AG08395 (cell line): ENCODE measurements around the gene TOX2.

Source experiments
- DNase-seq: peaks from one replicate; pipeline ENCODE4 v3.0.0; 2012; ENCODE audit warnings: mixed read lengths, low spot score

TOX2 gene

DNA sequence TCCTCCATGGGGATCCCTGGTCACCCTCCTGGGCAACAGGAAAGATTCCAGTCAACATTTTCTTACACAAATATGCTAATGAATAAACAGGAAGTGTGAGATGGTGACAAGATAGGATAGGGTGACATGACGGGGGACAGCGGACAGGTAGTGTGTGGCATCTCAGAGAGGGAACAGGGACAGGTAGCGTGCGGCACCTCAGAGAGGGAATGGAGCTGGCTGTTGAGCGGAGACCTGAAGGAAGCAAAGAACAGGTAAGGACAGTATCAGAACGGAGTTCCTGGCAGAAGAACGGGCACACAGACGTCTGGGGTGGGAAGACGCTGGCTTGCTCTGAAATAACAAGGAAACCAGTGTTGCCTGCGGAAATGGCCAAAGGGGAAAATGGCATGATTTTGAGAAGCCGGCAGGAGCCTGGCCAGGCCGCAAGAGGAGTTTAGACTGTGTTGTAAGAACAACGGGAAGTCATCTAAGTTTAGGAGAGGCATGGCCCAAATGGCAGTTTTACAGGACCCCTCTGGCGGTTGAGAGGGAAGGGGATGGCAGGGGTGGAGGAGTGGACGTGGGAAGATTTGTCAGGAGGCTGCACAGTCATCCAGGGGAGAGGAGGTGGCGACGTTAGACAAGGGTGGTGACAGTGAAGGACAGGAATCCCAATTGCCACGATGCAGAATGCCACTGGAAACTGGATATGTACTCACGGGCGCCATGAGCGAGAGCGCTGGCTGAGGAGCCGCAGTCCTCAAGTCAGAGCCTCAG is 160.7 kb downstream of the TOX2 start:
- no peak for DNase-seq

DNA sequence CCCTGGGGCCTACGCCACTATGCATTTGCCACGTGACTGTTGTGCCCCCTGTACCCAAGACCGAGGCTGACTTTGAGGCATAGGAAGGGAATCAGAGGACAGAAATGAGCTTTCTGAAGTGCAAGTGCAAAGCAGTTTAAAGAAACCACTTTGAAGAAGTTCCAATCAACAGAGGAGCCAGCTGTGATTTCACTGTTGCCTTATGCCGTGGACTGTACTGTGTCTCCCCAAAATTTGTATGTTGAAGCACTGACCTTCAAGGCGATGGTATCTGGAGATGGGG is 161.2 kb downstream of the TOX2 start:
- DNase-seq: no peak

DNA sequence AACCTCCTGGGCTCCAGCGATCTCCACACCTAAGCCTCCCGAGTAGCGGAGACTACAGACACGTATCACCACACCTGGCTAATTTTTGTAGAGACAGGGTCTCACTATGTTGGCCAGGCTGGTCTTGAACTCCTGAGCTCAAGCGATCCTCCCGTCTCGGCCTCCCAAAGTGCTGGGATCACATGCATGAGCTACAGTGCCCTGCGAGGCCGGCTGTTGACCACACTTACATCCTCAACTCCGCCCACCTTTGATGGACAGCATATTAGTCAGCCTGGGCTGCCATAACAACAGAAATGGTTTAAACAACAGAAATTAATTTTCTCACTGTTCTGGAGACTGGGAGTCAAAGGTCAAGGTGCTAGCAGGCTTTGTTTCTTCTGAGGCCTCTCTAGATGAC is 164.6 kb downstream of the TOX2 start:
- DNase-seq: no peak

- no peak for DNase-seq
These were observed 165.4 kb downstream of the TOX2 start for GRCh38 chr20:44080064-44080463.

- peak; percentile 89 for DNase-seq
These were observed 166.1 kb downstream of the TOX2 start for GRCh38 chr20:44080646-44081267.

DNA sequence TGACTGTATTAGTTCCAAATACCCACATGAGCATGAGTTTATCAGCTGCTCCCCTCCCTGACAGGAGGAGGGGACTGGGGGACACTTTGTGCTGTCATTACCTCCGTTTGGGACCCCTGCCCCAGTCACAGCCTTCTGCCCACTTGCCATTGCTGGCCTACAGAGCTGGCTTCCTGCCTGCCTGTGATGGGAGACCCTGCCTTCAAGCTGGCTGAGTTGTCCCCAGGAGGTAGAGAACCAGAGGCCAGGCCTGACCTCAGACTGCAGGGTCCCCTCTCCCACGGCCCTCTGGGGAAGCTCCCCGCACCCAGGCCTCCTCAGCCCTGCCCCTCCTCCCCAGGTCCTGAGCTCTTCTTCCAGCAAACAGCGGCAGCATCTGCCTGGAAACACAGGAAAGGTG is 166.8 kb downstream of the TOX2 start:
- no peak for DNase-seq

GRCh38 chr20:44081888-44082287 is 167.2 kb downstream of the TOX2 start:
- DNase-seq: no peak

- peak; percentile 58 for DNase-seq
These were observed 168.7 kb downstream of the TOX2 start for GRCh38 chr20:44083220-44083933.

- no peak for DNase-seq
These were observed 169.8 kb downstream of the TOX2 start for GRCh38 chr20:44084439-44084838.

- no peak for DNase-seq
These were observed 170.2 kb downstream of the TOX2 start for GRCh38 chr20:44084891-44085290.

- no peak for DNase-seq
These were observed 171.2 kb downstream of the TOX2 start for GRCh38 chr20:44085616-44086434.

DNA sequence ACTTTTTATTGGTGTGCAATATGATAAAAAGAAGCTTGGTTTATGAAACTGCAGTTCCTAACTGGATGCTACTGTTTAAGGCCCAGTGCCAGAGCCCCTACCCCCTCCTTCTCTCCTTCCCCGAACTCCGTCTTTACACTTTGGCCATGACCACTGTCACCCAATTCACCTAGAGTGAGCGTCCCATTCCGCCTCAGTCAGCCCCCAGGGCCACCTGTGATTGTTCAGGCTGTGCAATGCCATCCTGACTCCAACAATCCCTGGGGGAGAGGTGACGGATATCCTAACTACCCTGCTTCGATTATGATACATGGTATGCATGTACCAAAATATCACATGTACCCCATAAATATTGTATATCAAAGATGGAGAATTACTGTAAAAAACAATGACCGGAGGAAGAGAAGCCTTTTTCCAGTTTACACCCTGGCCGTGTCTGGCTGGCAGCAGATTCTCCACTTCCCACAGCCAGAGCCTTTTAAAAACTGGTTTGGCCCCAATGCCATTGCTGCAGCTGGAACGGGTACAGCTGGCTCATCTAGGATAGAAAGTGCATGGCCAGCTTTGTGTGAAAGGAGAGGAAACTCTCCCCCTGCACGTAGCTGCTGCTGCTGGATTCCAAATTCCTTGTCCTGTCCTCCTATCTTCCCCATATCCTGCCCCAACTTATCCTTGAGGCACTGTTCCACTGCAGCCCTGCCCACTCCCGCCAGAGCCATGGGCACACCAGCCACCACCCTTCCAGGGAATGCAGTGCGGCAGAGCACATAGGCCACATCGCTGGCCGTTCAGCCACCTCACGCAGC is 172.6 kb downstream of the TOX2 start:
- no peak for DNase-seq

DNA sequence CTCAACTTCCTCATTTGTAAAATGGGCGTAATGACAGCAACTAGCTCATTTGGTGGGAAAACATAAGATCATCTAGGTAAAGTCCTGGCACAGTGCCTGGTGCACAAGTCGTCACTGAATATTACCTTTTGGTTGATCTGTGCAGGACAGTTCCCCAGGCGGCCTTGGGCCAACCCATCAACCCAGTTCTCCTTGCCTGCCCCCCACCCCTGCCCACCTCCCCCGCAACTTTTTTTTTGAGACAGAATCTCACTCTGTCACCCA is 173.1 kb downstream of the TOX2 start:
- no peak for DNase-seq

DNA sequence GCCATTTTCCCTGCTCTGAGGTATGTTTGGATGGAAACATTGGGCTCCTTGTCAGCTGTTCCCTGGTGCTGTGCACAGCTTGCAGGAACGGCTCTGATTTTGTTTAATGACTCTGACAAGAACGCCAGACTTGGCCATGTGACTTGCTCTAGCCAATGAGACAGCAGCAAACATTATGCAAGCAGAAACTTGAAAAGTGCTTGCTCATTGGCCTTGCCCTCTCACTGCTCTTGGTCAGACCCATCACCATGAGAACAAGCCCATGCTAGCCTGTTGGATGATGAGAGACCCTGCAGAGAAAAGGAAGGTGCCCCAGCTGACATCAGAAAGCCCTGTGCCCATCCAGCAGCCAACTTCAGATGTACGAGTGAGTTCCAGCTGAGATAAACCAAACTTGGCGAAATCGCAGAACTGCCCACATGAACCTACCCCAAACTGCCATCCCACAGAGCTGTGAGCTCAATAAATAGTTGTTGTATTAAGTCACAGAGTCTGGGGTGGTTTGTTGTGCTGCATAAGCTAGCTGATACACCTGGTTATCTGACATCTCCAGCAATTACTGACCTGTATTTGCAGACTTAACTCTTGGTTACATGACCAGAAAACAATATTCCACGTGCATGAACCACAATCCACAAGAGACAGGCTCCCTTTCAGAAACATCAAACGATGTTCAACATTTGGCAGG is 175.5 kb downstream of the TOX2 start:
- peak; percentile 62 for DNase-seq

DNA sequence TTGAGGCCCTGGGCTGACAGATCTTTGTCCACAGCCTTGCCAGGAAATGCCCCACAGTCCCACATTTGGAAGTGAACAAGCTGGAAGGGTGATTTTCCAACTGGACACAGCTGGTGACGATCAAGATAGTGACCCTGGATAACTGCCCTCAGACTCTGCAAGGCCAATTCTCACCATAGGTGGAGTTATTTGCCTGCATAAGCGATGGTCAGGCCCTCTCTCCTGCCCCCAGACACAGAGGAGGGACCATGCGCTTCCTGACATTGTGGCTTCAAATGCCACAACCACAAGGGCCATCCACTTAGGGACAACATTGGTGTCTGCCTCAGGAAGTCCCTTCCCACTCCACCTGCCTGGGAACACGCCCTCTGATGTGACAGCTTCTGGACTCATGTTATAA is 176.4 kb downstream of the TOX2 start:
- no peak for DNase-seq

- peak; percentile 31 for DNase-seq
These were observed 178.0 kb downstream of the TOX2 start for GRCh38 chr20:44092551-44093248.

DNA sequence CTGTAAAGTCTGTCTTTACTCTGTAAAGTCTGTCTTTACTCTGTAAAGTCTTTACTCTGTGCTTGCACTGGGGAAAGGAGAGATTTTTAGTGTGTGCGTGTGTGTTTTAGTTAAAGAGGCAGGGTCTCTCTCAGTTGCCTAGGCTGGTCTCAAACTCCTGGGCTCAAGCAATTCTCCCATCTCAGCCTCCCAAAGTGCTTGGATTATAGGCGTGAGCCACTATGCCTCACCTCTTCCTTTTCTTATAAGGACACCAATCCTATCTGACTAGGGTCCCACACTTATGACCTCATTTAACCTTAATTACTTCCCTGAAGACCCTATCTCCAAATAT is 178.6 kb downstream of the TOX2 start:
- DNase-seq: no peak

GRCh38 chr20:44095831-44096230 is 181.2 kb downstream of the TOX2 start:
- no peak for DNase-seq

DNA sequence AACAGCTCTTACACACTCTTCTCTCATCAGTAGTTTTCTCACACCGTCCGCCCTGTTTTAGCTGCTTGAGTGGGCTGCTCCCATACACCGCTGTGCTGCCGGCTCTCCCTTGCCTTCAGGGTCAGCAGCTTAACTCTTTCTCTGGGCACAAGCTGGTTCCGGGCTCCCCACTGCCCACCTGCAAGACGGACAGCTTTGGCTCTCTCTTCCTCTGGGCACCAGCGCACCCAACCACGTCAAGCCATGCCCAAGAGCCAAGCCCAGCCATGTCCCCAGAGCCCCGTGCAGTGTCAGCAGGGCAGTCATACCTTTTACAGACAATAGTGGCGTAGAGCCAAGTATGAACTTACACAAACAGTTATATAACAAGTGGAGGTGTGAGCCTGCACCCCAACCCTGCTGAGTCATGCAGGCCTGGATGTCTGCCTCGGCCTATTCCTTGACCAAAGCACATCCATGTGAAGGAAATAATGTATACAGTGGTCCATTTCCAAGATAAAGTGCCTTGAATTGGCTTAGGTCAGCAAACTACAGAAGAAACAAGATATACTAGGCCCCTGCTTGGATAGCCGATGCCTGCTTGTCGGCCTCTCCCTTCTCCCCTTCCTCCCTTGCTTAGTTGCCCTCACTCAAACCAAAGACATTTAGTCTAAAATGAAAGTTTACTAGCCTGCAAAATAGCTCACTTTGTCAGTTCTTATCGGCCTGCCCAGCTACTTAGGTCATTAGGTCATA is 183.0 kb downstream of the TOX2 start:
- no peak for DNase-seq

- no peak for DNase-seq
These were observed 183.6 kb downstream of the TOX2 start for GRCh38 chr20:44098256-44098630.
